MM.1S (cell line): ENCODE data around the gene ZNF678.
A peak's percentile ranks its signal among the peaks of the same experiment; 100 is the strongest.

Source experiments
- DNase-seq: peaks from one replicate; pipeline ENCODE4 v3.0.0-alpha.2; 2015
- H2AFZ ChIP-seq: fragments of 300-600 bp; sonication (generic); 2 replicates; pipeline ENCODE4 v1.6.0; 2016; ENCODE audit warnings: antibody characterized with exemption, low read length
- H3F3A ChIP-seq: fragments of 300-600 bp; sonication (generic); 2 replicates; pipeline ENCODE4 v1.6.1; 2016; ENCODE audit warnings: mild to moderate bottlenecking, antibody characterized with exemption, low read length, moderate library complexity, mixed read lengths; ENCODE audit not compliant: insufficient read depth
- H3K27ac ChIP-seq: fragments of 300-600 bp; sonication (generic); 2 replicates; pipeline ENCODE4 v1.5.1; 2016; ENCODE audit warnings: mild to moderate bottlenecking, low read length
- H3K27me3 ChIP-seq: fragments of 300-600 bp; sonication (generic); replicated peaks from 2 replicates; pipeline ENCODE4 v1.6.0; 2016; ENCODE audit warnings: low read length; ENCODE audit not compliant: insufficient read depth
- H3K36me3 ChIP-seq: fragments of 300-600 bp; sonication (generic); replicated peaks from 2 replicates; pipeline ENCODE4 v1.6.1; 2016; ENCODE audit warnings: mild to moderate bottlenecking, low read length, mixed read lengths; ENCODE audit not compliant: insufficient read depth
- H3K4me1 ChIP-seq: fragments of 300-600 bp; sonication (generic); 2 replicates; pipeline ENCODE4 v1.6.1; 2016; ENCODE audit warnings: low read length, mixed read lengths
- H3K4me2 ChIP-seq: fragments of 300-600 bp; sonication (generic); 2 replicates; pipeline ENCODE4 v1.6.0; 2016; ENCODE audit warnings: low read depth, low read length
- H3K4me3 ChIP-seq: fragments of 300-600 bp; sonication (generic); 2 replicates; pipeline ENCODE4 v1.5.1; 2016; ENCODE audit warnings: low read length, mixed read lengths
- H3K79me2 ChIP-seq: fragments of 300-600 bp; sonication (generic); 2 replicates; pipeline ENCODE4 v1.6.1; 2016; ENCODE audit warnings: mixed run types, low read length, mixed read lengths
- H3K9ac ChIP-seq: fragments of 300-600 bp; sonication (generic); 2 replicates; pipeline ENCODE4 v1.6.1; 2016; ENCODE audit warnings: low read length, mixed read lengths
- H3K9me2 ChIP-seq: fragments of 300-600 bp; sonication (generic); replicated peaks from 2 replicates; pipeline ENCODE4 v1.6.1; 2016; ENCODE audit warnings: mild to moderate bottlenecking, low read length, mixed read lengths; ENCODE audit not compliant: insufficient read depth
- H3K9me3 ChIP-seq: fragments of 300-600 bp; sonication (generic); replicated peaks from 2 replicates; pipeline ENCODE4 v1.6.1; 2016; ENCODE audit warnings: mild to moderate bottlenecking, low read length, mixed read lengths; ENCODE audit not compliant: insufficient read depth
- H4K20me1 ChIP-seq: fragments of 300-600 bp; sonication (generic); 2 replicates; pipeline ENCODE4 v1.6.1; 2016; ENCODE audit warnings: mild to moderate bottlenecking, low read length, moderate library complexity, mixed read lengths; ENCODE audit not compliant: insufficient read depth
- CTCF ChIP-seq: fragments of 300-600 bp; sonication (generic); IDR thresholded peaks from 2 replicates; pipeline ENCODE4 v1.5.1; 2016; ENCODE audit warnings: antibody characterized with exemption, low read length, mixed read lengths
- EZH2 ChIP-seq: fragments of 300-600 bp; sonication (generic); optimal IDR thresholded peaks from 2 replicates; pipeline ENCODE3; 2017; ENCODE audit warnings: low read depth, mild to moderate bottlenecking, antibody characterized with exemption, low read length, mixed read lengths
- EZH2phosphoT487 ChIP-seq: fragments of 300-600 bp; sonication (generic); IDR thresholded peaks from 2 replicates; pipeline ENCODE4 v1.6.1; 2018; ENCODE audit warnings: antibody characterized with exemption, low read length

Gene ZNF678

GRCh38 chr1:227541129-227541528, 22.2 kb upstream of the ZNF678 start:
- H3K9me2 ChIP-seq, result no peaks in the 10 kb centered on the region
- no peaks in the 10 kb centered on the region for H3K36me3 ChIP-seq
- no peaks in the 10 kb centered on the region for H3K79me2 ChIP-seq
- H3K4me2 ChIP-seq, result no peak overlapping the region
- no peak overlapping the region for H3K9ac ChIP-seq
- H3K27ac ChIP-seq, result no peak overlapping the region
- no peak for DNase-seq
- H4K20me1 ChIP-seq, result no peaks in the 10 kb centered on the region
- H3K4me1 ChIP-seq, result no peaks in the 10 kb centered on the region
- H2AFZ ChIP-seq, result no peak overlapping the region
- no peaks in the 10 kb centered on the region for H3K27me3 ChIP-seq
- no peaks in the 10 kb centered on the region for H3K9me3 ChIP-seq
- H3F3A ChIP-seq, result no peaks in the 10 kb centered on the region
- no peak overlapping the region for H3K4me3 ChIP-seq
- TF ChIP-seq EZH2phosphoT487, result no peak
- no peak for TF ChIP-seq CTCF
- no peak for TF ChIP-seq EZH2

GRCh38 chr1:227541796-227542152, 21.6 kb upstream of the ZNF678 start:
- Histone ChIP-seq H3K4me2 (peak overlapping the region; percentile 70), H3K27me3 (no peaks in the 10 kb centered on the region), H3K79me2 (no peaks in the 10 kb centered on the region), H3K27ac (no peak overlapping the region), H3K9me3 (no peaks in the 10 kb centered on the region), H3K4me1 (no peaks in the 10 kb centered on the region), H3K36me3 (no peaks in the 10 kb centered on the region), H3K9me2 (no peaks in the 10 kb centered on the region), H2AFZ (peak overlapping the region; percentile 96; the same call in 1 of the 2 replicates), H3K4me3 (peak overlapping the region; percentile 60), H3F3A (no peaks in the 10 kb centered on the region), H4K20me1 (no peaks in the 10 kb centered on the region), H3K9ac (no peak overlapping the region; the same call in 1 of the 2 replicates)
- TF ChIP-seq EZH2 (no peak), EZH2phosphoT487 (no peak), CTCF (no peak)
- DNase-seq, result no peak

GRCh38 chr1:227542153-227543120, 20.9 kb upstream of the ZNF678 start:
- Histone ChIP-seq H4K20me1 (no peaks in the 10 kb centered on the region), H3F3A (no peaks in the 10 kb centered on the region), H3K4me3 (peak overlapping the region; percentile 60), H3K9me2 (no peaks in the 10 kb centered on the region), H3K9me3 (no peaks in the 10 kb centered on the region), H3K4me1 (no peaks in the 10 kb centered on the region), H3K36me3 (no peaks in the 10 kb centered on the region), H3K27me3 (no peaks in the 10 kb centered on the region), H2AFZ (peak overlapping the region; percentile 96), H3K4me2 (peak overlapping the region; percentile 70), H3K79me2 (no peaks in the 10 kb centered on the region), H3K9ac (peak overlapping the region; percentile 43; the same call in 1 of the 2 replicates), H3K27ac (no peak overlapping the region)
- TF ChIP-seq CTCF, result peak; percentile 89
- no peak for TF ChIP-seq EZH2
- TF ChIP-seq EZH2phosphoT487, result no peak
- DNase-seq, result peak; percentile 88
